ENCODE data around the gene FNDC3A. TPM values are rescaled to one million over a fixed set of nuclear protein-coding genes. Genes with fewer than 3 reads are reported as not detected.

Gene FNDC3A
- total RNA-seq, 1 experiment from 2014 or later = 49.3 TPM

DNA sequence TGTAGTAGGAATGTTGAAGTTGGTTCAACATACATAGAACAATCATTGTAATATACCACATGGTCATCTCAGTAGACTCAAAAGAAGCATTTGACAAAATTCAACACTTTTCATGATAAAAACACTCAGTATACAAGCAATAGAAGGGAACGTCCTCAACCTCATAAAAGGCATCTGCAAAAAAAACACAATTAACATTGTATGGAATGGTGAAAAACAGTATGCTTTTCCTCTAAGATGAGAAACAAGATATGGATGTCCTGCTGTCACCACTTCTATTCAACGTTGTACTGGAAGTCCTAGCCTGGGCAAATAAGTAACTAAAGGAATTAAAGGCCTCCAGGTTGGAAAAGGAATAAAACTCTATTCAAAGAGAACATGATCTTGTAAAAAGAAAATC is 54.5 kb downstream of the FNDC3A start:
- H3K4me1 ChIP-seq (ENCODE audit: insufficient read depth, low read length, poor library complexity, severe bottlenecking) = no peaks in the 10 kb centered on the region
- no peaks in the 10 kb centered on the region for H3K36me3 ChIP-seq (ENCODE audit: insufficient read depth, low read length, poor library complexity, severe bottlenecking)
- POLR2A ChIA-PET (ENCODE audit: low non-redundant PET) = no interaction called here
- no peak overlapping the region for H3K27ac ChIP-seq (ENCODE audit: low read depth, low read length, poor library complexity, severe bottlenecking)
- intact Hi-C loops (cut with micrococcal nuclease; ENCODE audit: unreplicated experiment) = no loop called here
- no peaks in the 10 kb centered on the region for H3K27me3 ChIP-seq (replicated peaks; ENCODE audit: insufficient read depth, low read depth, low read length, poor library complexity)
- DNase-seq (ENCODE audit: low spot score) = no peak
- CTCF ChIA-PET = no interaction called here
- no TSS peak for BruUV-seq (replicated peaks)
- H3K4me3 ChIP-seq (ENCODE audit: low read depth, low read length, poor library complexity, severe bottlenecking) = no peak overlapping the region
- H3K9me3 ChIP-seq (ENCODE audit: low read depth, low read length, poor library complexity, severe bottlenecking) = peaks cover 9% of the 10 kb centered on the region
- TF ChIP-seq EZH2 (IDR thresholded peaks at IDR 0.05; ENCODE audit: borderline replicate concordance, low read depth, low read length, poor library complexity, severe bottlenecking) = no peak
- TF ChIP-seq, protein P1, sequence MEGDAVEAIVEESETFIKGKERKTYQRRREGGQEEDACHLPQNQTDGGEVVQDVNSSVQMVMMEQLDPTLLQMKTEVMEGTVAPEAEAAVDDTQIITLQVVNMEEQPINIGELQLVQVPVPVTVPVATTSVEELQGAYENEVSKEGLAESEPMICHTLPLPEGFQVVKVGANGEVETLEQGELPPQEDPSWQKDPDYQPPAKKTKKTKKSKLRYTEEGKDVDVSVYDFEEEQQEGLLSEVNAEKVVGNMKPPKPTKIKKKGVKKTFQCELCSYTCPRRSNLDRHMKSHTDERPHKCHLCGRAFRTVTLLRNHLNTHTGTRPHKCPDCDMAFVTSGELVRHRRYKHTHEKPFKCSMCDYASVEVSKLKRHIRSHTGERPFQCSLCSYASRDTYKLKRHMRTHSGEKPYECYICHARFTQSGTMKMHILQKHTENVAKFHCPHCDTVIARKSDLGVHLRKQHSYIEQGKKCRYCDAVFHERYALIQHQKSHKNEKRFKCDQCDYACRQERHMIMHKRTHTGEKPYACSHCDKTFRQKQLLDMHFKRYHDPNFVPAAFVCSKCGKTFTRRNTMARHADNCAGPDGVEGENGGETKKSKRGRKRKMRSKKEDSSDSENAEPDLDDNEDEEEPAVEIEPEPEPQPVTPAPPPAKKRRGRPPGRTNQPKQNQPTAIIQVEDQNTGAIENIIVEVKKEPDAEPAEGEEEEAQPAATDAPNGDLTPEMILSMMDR (conservative IDR thresholded peaks at IDR 0.05; ENCODE audit: low read depth, low read length) = no peak

DNA sequence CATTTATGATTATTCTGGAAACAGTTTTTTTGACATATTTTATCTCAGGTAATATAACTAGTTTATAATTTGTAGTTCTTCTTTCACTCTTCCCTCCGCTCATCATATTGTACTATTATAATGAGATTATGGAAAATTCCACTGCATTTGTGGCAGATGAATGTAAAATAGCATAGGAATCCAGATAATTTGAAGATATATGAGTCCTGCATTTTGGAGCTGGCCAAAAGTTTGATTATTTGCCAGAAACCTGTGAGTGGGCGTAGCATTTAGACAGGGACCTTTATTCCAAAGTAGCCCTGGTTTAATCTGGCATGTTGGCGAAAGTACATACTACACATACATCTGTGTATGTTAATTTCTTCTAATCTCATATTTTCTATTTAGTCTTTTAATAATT is 65.2 kb downstream of the FNDC3A start:
- Histone ChIP-seq H3K4me3 (ENCODE audit: low read depth, low read length, poor library complexity, severe bottlenecking) (no peak overlapping the region), H3K27ac (ENCODE audit: low read depth, low read length, poor library complexity, severe bottlenecking) (no peak overlapping the region), H3K9me3 (ENCODE audit: low read depth, low read length, poor library complexity, severe bottlenecking) (no peaks in the 10 kb centered on the region), H3K36me3 (ENCODE audit: insufficient read depth, low read length, poor library complexity, severe bottlenecking) (no peaks in the 10 kb centered on the region), H3K27me3 (replicated peaks; ENCODE audit: insufficient read depth, low read depth, low read length, poor library complexity) (no peaks in the 10 kb centered on the region), H3K4me1 (ENCODE audit: insufficient read depth, low read length, poor library complexity, severe bottlenecking) (no peaks in the 10 kb centered on the region)
- CTCF ChIA-PET = no interaction called here
- POLR2A ChIA-PET (ENCODE audit: low non-redundant PET) = no interaction called here
- intact Hi-C loops (cut with micrococcal nuclease; ENCODE audit: unreplicated experiment) = no loop called here
- DNase-seq (ENCODE audit: low spot score) = no peak
- no peak for TF ChIP-seq EZH2 (IDR thresholded peaks at IDR 0.05; ENCODE audit: borderline replicate concordance, low read depth, low read length, poor library complexity, severe bottlenecking)
- TF ChIP-seq, protein P1 (conservative IDR thresholded peaks at IDR 0.05; ENCODE audit: low read depth, low read length) = no peak
- BruUV-seq (replicated peaks) = no TSS peak

DNA sequence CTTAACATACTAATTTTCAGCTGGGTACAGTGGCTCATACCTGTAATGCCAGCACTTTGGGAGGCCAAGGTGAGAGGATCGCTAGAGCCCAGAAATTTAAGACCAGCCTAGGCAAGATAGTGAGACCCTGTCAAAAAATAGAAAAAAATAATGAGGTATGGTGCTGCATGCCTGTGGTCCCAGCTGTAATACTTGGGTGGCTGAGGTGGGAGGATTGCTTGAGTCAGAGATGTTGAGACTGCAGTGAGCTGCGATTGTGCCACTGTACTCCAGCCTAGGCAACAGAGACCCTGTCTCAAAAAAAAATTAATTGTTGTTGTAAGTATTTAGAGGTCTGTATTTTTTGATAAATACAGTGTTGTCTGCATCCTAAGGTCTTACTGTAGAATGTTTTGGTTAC is 66.8 kb downstream of the FNDC3A start:
- Histone ChIP-seq H3K27ac (ENCODE audit: low read depth, low read length, poor library complexity, severe bottlenecking) (no peak overlapping the region), H3K27me3 (replicated peaks; ENCODE audit: insufficient read depth, low read depth, low read length, poor library complexity) (no peaks in the 10 kb centered on the region), H3K4me1 (ENCODE audit: insufficient read depth, low read length, poor library complexity, severe bottlenecking) (no peaks in the 10 kb centered on the region), H3K9me3 (ENCODE audit: low read depth, low read length, poor library complexity, severe bottlenecking) (no peaks in the 10 kb centered on the region), H3K36me3 (ENCODE audit: insufficient read depth, low read length, poor library complexity, severe bottlenecking) (no peaks in the 10 kb centered on the region), H3K4me3 (ENCODE audit: low read depth, low read length, poor library complexity, severe bottlenecking) (no peak overlapping the region)
- TF ChIP-seq, protein P1 (conservative IDR thresholded peaks at IDR 0.05; ENCODE audit: low read depth, low read length) = no peak
- TF ChIP-seq EZH2 (IDR thresholded peaks at IDR 0.05; ENCODE audit: borderline replicate concordance, low read depth, low read length, poor library complexity, severe bottlenecking) = no peak
- no TSS peak for BruUV-seq (replicated peaks)
- no peak for DNase-seq (ENCODE audit: low spot score)
- ChIA-PET CTCF (no interaction called here), POLR2A (ENCODE audit: low non-redundant PET) (no interaction called here)
- intact Hi-C loops (cut with micrococcal nuclease; ENCODE audit: unreplicated experiment) = no loop called here
